Stimulated activated CD8-positive, alpha-beta memory T cell treated with anti-CD3 and anti-CD28 coated beads, Interleukin-15, amount 100 ng/mL, for 48 hours (primary cell): ENCODE measurements around the gene PCDHGA4.
"Not testable (repeated sequence)": the region's sequence is repeated elsewhere in the genome, so short reads cannot be mapped to it uniquely, and the experiment has no call there.

ENCODE experiments used
- DNase-seq, 2 donors: peaks; one replicate each; pipeline ENCODE4 v3.0.0-alpha.2; 2020; ENCODE audit warnings: low read depth in 2 of 2

PCDHGA4 gene

DNA sequence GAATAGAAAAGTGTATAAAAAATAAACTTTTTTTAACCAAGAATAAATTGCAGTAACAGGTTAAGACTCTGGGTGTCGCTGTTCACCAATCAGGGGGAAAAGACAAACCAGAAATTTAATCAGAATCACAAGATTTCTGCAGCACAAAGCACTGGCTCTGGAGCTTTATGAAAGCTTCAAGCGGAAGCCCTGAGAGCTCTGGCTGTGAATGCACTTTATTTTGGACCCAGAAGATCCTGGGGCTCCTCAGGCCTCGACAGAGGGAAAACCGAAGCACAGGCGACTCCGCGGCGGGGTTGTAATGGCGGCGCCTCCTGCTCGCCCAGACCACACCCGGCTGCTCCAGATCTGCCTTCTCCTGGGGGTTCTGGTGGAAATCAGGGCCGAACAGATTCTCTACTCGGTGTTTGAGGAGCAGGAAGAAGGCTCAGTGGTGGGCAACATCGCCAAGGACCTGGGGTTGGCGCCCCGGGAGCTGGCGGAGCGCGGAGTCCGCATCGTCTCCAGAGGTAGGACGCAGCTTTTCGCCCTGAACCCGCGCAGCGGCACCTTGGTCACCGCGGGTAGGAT is at the start of gene PCDHGA4:
PCDHGA4 (plus strand) TSS at position 122 of the 570 bp plus-strand sequence; CDS start at position 209, 87 bp downstream.
- DNase-seq: no peak

DNA sequence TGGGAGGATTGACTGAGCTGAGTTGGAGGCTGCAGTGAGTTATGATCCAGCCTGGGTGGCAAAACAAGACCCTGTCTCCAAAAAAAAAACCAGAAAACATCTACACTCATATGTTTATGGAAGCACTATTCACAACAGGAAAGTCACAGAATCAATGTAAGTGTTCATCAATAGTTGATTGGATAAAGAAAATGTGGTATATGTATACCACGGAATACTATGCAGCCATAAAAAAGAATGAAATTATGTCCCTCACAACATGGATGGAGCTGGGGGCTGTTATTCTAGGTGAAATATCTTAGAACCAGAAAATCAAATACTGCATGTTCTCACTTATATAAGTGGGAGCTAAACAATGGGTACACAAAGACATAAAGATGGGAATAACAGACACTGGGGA is 48.2 kb upstream of the PCDHGA4 start:
- no peak for DNase-seq

DNA sequence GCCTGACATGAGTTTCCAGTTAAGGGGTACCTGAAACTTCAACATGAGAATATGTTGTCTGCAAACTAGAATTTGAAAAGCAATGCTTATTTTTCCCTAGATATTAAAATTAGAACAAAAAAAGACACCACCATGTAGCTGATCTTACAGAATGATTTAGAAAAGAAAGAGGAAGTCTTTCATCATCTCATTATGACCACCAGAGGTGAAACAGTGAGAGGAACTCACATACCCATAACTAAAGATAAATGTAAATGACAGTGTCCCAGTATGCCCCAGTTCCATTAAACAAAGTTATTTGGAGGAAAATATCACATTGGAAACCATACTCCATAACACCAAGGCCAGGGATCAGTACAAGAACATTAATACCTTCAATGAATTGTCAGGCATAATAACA is 41.1 kb upstream of the PCDHGA4 start:
- DNase-seq: no peak

DNA sequence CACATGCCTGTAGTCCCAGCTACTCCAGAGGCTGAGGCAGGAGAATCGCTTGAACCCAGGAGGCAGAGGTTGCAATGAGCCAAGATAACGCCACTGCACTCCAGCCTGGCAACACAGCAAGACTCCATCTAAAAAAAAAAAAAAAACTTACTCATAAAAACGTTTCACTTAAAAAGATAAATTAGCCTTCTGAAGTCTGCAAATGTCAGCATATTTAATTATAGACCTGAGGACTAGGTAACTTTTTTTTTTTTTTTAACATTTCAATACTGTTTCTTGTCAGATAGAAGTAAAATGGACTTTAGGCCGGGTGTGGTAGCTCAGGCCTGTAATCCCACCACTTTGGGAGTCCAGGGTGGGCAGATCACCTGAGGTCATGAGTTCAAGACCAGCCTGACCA is 37.9 kb upstream of the PCDHGA4 start:
- DNase-seq: not testable (repeated sequence)

DNA sequence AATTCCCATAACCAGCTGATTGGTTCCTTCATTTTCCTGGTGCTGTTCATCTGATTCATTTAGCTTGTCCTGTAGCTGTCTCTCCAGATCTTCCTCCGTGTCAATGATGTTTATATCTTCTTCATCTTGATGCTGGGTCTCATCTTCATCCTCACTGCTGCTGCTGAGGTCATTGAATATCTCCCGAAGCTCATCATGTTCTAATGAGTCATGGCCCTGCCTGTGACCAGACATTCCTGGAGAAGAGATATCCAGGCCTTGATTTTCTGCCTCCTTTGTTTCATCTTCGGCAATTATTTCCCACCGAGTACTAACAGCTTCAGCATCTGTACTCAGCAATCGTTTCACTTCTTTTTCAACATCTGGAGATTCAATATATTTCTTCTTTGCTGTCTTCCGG is 35.6 kb upstream of the PCDHGA4 start:
- no peak for DNase-seq

DNA sequence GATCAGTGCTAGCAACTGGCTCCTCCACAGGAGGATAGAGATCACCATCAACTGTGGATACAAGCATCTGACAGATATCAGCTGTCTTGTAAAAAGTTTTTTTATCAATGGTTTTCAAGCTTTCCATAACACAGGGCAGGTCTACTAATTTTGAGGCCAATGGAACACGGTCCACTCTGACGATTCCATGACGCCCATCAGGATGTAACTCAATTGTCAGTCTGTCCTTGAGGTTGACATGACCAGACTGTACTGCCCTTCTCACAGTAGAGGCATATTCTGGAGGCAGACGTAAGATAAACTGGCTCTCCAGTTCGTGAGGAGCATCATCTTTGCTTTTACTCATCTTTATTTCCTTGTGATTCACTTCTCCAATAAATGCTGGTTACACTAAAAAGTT is 35.1 kb upstream of the PCDHGA4 start:
- DNase-seq: no peak

DNA sequence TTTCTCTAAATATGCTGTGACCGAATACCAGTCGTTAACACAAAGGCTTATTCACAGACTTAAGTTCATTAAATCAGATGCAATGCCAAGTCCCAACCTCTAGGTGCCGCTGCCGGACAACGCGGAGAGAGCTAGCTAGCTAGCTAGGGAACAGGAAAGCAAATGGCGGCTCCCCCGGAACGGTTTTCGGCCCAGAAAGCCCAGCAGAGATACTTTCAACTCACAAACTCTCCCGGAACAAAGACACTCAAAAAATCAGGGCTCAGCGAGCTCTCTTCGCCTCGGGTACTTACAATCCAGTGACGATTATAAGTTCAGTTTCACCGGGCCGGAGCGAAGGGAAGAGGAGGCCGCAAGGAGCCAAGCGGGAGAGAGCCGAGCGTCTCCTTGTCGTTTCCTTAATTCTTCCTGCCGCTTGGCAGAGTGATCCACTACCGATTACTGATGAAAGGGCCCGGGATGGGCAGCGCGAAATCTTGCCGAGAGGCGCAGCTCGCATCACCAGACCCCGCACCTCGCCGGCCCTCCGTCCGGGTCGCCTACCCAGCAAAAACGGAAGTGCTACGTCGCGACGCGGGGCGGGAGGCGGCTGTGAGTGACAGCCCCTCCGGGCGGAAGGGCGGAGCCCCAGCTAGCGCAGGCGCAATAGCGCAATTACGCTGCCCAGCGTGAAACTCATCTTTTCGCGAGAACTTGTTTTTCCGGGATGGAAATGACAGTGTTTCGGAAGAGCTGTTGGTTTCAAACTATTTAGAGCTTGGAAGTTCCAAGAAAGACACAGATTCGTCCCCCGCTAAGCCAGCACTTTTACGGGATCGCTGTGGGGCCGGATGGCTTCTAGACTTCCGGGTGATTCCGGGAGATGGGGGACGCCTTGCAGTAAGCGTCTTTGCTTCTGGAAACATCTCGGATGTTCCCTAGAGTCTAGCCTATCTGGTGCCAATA is 34.3 kb upstream of the PCDHGA4 start, which contains the start of gene TAF7:
TAF7 (minus strand) TSS at position 560 of the 945 bp plus-strand sequence. CDS start 740 bp downstream, outside the sequence.
- DNase-seq: peak; percentile 82 to 86

DNA sequence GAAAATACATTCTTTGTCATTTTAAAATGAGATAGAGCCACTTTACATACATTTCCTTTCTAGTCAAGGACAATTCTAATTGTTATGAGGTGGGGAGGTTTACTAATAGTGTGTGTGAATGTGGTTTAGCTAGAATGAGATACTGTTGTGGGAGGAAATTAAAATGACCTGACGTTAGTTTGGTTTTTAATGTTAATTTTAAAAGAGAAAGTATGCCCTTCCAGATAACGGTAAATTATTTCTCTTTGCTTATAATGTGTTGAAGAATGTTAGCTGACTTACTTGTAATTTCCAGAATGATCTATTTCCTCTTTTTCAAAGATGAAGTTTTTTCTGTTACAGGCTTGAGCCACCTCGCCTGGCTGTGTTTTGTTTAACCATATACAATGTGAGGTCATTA is 32.6 kb upstream of the PCDHGA4 start:
- no peak for DNase-seq

DNA sequence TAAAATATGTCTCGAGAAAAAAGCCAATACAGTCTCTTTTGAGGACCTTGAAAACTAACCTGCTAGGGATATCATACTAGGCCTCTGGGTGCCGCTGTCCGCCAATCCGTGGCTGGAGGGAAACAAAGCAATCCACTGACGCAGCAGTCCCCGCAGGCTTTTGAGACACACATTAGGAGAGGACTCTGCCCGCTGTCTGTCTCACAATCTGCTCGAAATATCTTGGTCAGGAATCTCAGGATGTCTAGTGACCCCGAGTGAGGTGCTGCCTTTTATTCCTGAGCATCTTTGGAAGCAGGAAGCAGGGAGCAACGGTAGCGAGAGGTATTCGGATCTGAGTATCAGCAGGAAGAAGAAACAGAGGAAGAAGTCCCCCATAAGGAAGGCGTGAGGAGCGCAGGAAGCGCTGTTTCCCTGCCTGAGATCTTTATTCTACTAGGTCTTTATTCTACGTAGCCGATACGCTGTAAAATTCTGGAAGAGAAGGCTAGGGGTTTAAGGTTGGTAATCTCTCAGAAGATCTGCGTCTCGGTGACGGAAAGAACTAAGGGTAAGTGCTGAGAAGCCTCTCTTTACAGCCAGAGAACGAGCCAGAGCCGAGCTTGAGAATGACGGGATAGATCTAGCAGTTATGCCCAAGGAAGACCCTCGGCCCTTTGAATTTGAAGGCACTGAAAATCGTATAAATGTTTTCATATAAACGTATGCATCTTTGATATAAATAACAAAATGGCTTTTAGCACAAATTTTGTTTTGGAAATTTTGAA is 28.6 kb upstream of the PCDHGA4 start:
- DNase-seq: peak; percentile 33 to 41

DNA sequence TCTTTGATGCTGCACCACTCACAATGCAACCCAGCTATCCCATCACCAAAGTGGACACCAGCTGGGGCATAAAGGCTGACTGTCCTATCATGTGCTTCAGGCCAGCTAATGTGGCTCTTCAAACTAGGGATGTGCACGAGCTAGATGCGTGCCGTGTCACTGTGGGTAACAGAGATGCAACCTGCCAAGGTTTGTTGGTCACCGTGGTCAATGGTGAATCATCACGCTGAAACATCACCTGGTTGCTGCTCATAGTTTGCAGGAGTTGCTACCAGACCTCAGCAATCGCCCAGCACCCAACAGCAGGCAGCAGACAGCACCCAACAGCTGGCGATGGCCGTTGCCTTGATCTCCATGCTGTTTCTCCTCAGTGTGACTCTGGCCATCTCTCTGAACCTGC is 26.6 kb upstream of the PCDHGA4 start:
- no peak for DNase-seq

DNA sequence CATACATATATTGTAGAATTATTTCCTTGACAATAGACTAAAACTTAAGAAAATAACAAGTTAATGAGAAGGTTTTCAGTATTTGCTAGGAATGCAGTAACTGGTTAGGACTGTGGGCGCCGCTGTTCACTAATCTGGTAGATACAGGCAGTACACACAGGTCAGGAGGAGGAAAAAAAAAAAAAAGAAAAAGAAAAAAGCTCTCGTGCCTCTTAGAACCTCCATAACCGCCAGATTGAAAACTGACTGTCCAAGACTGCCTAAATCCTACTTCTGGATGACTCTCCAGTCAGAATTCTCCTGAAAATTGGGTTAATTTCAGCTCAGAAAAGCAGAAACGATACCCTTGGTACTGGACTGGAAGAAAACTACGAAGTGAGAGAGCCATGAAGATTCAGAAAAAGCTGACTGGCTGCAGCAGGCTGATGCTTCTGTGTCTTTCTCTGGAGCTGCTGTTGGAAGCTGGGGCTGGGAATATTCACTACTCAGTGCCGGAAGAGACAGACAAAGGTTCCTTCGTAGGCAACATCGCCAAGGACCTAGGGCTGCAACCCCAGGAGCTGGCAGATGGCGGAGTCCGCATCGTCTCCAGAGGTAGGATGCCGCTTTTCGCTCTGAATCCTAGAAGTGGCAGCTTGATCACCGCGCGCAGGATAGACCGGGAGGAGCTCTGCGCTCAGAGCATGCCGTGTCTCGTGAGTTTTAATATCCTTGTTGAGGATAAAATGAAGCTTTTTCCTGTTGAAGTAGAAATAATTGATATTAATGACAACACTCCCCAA is 24.3 kb upstream of the PCDHGA4 start, which contains the start of gene PCDHGA1:
PCDHGA1 (plus strand) TSS at position 216 of the 782 bp plus-strand sequence.
- no peak for DNase-seq

DNA sequence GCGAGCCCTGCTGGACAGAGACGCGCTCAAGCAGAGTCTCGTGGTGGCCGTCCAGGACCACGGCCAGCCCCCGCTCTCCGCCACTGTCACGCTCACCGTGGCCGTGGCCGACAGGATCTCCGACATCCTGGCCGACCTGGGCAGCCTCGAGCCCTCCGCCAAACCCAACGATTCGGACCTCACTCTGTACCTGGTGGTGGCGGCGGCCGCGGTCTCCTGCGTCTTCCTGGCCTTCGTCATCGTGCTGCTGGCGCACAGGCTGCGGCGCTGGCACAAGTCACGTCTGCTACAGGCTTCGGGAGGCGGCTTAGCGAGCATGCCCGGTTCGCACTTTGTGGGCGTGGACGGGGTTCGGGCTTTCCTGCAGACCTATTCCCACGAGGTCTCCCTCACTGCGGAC is 22.2 kb upstream of the PCDHGA4 start:
- not testable (repeated sequence) for DNase-seq

DNA sequence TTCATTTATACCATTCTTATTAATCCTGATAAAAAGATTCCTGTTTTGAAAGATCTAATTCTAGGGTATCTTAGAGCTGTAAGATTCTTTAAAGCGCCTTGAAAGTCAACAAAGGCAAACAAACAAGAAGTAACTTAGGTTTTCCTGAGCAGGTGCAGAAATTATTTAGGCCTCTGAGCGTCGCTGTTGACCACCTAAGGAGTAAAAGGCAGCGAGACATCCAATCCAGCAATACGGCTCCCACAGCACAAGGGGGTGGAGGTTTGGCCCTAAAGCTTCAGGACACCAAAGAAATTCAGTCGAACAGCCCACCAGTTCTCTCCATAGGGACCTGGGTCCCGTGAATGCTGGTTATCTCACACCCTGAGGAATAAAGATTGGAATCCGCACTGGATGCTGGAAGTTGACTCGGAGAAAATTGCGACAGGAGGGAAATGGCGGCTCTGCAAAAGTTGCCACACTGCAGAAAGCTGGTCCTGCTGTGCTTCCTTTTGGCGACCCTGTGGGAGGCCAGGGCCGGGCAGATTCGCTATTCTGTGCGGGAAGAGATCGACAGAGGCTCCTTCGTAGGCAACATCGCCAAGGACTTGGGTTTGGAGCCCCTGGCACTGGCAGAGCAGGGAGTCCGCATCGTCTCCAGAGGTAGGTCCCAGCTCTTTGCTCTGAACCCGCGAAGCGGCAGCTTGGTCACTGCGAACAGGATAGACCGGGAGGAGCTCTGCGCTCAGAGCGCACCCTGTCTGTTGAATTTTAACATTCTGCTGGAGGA is 16.1 kb upstream of the PCDHGA4 start, which contains the start of gene PCDHGA2:
PCDHGA2 (plus strand) TSS at position 223 of the 769 bp plus-strand sequence.
- no peak for DNase-seq

DNA sequence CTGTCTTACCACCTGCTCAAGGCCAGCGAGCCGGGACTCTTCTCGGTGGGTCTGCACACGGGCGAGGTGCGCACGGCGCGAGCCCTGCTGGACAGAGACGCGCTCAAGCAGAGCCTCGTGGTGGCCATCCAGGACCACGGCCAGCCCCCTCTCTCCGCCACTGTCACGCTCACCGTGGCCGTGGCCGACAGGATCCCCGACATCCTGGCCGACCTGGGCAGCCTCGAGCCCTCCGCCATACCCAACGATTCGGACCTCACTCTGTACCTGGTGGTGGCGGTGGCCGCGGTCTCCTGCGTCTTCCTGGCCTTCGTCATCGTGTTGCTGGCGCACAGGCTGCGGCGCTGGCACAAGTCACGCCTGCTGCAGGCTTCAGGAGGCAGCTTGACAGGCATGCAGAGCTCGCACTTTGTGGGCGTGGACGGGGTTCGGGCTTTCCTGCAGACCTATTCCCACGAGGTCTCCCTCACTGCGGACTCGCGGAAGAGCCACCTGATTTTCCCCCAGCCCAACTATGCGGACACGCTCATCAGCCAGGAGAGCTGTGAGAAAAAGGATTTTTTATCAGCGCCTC is 14.0 kb upstream of the PCDHGA4 start:
- not testable (repeated sequence) for DNase-seq

DNA sequence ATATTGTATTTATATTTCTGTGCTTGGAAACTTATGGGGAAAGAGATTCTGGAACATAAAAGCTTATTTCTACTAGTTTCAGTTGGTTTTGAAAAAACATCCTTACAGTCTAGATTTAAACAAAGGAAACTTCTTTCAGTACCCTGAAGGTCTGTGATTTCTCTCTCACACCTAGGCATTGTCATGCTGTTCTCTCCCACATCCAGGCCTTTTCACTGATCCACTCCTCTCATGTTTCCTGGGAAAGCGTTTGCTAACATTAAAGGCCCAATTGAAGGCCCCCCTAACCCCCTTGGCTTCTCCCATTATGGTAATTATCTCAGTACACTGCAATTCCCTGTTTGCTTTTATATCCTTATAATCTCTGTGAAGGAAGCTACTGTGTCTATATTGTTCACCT is 12.0 kb upstream of the PCDHGA4 start:
- DNase-seq: no peak

DNA sequence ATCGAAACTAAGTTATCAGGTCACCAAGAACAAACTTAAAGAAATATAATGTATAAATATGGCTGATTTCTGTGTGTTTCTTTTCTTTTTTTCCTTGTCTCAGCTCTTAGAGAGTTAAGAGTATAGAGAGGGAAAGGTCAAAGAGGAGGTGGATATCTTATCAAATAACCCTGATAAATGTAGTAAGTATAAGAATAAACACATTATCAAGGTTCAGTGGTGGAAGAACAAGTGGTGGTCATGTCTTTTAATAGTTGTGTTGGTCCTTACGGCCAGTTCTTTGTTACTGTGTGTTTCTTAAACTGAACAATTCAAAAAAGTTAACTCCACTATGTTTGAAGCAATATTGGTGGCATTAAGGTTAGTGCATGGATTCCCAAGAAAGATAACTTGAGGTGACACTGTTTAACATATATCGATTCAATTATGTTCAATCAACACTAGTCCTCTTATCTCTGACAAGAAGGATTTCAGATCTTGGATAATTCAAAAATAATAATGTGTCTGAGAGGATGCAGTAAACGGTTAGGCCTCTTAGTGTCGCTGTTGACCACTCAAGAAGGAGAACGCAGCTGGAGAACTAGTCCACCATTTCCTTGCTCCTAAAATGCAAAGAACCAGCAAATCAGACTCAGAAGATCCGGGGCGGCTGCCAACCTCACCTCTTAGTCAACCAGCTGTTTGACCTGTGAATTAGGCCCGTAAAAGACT is 11.4 kb upstream of the PCDHGA4 start, which contains the start of gene PCDHGA3:
PCDHGA3 (plus strand) TSS at position 588 of the 711 bp plus-strand sequence. CDS start 205 bp downstream, outside the sequence.
- no peak for DNase-seq

DNA sequence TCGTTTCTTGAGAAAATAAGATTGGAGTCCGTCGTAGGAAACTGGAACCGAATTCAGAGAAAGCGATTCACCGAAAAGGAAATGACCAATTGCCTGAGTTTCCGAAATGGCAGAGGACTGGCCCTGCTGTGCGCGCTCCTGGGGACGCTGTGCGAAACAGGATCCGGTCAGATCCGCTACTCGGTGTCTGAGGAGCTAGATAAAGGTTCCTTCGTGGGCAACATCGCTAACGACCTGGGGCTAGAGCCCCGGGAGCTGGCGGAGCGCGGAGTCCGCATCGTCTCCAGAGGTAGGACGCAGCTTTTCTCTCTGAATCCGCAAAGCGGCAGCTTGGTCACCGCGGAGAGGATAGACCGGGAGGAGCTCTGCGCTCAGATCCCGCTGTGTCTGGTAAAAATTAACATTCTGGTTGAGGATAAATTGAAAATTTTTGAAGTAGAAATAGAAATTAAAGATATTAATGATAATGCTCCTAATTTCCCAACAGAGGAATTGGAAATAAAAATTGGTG is 10.8 kb upstream of the PCDHGA4 start:
- DNase-seq: no peak

DNA sequence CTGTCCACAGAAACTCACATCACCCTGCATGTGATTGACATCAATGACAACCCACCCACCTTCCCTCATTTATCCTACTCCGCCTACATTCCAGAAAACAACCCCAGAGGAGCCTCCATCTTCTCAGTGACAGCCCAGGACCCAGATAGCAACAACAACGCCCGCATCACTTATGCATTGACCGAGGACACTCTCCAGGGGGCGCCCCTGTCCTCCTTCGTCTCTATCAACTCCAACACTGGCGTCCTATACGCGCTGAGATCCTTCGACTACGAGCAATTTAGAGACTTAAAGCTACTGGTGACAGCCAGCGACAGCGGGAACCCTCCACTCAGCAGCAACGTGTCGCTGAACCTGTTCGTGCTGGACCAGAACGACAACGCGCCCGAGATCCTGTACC is 9.5 kb upstream of the PCDHGA4 start:
- DNase-seq: no peak

DNA sequence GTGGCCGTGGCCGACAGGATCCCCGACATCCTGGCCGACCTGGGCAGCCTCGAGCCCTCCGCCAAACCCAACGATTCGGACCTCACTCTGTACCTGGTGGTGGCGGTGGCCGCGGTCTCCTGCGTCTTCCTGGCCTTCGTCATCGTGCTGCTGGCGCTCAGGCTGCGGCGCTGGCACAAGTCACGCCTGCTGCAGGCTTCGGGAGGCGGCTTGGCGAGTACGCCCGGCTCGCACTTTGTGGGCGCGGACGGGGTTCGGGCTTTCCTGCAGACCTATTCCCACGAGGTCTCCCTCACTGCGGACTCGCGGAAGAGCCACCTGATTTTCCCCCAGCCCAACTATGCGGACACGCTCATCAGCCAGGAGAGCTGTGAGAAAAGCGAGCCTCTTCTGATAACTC is 8.8 kb upstream of the PCDHGA4 start:
- DNase-seq: not testable (repeated sequence)
